ENCODE measurements around the gene NPW. TPM values are rescaled to one million over a fixed set of nuclear protein-coding genes. Genes with fewer than 3 reads are reported as not detected.

Gene NPW
- total RNA-seq, 1 donor from 2014 or later = not detected

- no peak for DNase-seq (ENCODE audit: low spot score)
These were observed 28.5 kb downstream of the NPW start for GRCh38 chr16:2048116-2048543.

GRCh38 chr16:2053211-2053610, 33.6 kb downstream of the NPW start:
- DNase-seq (ENCODE audit: low spot score) = no peak

- no peak for DNase-seq (ENCODE audit: low spot score)
These were observed 34.3 kb downstream of the NPW start for GRCh38 chr16:2053897-2054296.

- DNase-seq (ENCODE audit: low spot score) = no peak
These were observed 35.1 kb downstream of the NPW start for GRCh38 chr16:2054543-2055245.

- no peak for DNase-seq (ENCODE audit: low spot score)
These were observed 36.5 kb downstream of the NPW start for GRCh38 chr16:2056077-2056476.

DNA sequence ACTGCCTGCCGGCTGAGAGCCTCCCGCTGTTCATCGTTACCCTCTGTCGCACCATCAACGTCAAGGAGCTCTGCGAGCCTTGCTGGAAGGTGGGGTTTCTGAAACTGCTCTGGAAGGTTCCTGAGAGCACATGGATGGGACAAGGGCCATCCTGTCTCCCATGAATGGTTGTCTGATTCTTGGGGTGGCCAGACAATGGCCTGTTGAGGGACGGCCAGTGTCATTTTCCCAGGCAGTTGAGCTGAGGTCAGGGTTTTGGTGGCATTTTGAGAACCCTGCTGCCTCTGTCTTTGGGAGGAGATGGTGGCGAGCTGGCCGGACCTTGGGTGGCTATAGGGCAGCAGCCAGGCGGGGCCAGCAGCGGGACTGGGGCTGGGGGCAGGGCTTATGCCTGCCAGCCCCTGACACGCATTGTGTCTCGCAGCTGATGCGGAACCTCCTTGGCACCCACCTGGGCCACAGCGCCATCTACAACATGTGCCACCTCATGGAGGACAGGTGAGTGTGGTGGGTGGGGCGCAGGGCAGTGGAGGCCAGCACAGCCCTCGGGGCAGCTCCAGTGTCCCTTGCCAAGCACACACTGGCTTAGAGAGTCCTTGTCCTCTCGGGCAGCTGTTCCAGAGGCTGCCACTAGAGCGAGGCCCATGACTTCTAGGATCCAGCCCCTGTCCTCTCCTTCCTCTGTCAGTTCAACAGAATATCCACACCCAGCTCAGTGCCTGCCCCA, 37.3 kb downstream of the NPW start:
- DNase-seq (ENCODE audit: low spot score) = no peak

- DNase-seq (ENCODE audit: low spot score) = no peak
These were observed 37.9 kb downstream of the NPW start for GRCh38 chr16:2057438-2057837.

DNA sequence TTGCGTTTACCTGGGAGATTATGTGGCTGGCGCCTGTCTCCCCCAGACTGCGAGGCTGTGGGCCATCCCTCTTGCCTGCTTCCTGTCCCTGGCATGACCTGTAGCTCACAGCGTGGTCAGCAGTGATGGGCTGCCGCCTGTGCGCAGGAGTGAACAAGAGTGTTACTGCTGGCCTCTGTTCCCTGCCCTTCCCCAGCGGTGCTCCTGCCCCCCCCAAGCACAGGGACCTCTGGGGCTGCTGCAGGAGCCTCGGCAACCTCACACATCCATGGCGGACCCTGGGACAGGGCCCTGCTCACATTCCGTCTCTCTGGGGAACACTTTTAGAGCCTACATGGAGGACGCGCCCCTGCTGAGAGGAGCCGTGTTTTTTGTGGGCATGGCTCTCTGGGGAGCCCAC, 38.8 kb downstream of the NPW start:
- DNase-seq (ENCODE audit: low spot score) = no peak

DNA sequence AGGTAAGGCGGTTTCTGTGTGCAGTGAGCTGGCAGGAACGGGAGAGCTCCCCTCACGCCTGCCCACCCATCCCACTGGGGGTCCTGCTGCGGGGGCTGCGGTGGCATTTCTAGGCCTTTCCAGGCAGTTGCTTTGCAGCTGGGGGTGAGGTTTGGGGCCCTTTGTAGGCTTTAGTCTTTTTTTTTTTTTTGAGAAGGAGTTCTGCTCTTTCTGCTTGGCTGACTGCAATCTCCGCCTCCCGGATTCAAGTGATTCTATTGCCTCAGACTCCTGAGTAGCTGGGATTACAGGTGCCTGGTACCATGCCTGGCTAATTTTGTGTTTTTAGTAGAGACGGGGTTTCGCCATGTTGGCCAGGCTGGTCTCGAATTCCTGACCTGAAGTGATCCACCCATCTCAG, 39.3 kb downstream of the NPW start:
- DNase-seq (ENCODE audit: low spot score) = no peak

DNA sequence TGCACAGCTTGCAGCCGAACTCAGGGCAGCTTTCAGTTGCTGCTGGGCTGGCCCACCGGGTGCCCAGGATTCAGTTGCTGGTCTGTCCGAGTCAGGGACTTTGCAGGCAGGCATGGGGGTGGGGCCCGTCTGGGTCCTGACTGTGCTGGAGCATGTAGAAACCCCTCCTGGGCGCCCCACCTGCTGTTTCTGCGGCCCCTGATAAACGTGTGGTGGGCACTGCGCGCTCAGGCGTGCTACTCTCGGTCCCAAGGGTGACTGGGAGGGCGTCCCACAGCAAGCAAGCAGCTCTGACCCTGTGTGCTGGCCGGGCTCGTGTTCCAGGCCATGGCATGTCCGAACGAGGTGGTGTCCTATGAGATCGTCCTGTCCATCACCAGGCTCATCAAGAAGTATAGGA, 40.8 kb downstream of the NPW start:
- DNase-seq (ENCODE audit: low spot score) = no peak

DNA sequence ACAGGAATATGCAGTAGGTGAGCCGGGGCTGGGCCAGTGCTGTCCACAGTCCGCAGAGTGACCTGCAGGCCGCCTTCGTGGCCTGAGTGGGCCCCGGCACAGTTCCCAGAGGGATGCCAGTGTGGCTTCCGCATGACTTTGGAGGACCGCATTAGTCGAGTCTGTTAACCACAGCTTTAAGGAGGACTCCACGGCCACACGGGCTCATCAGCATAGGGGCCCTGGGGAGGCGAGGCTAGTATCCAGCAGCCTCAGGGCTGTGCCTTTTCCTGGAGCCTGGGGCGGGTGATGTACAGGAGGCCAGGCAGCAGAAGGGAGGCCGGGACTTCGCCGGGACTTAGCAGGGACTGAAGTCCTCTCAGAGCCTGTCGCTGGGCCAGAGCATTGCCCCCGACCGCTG, 41.4 kb downstream of the NPW start:
- DNase-seq (ENCODE audit: low spot score) = no peak

GRCh38 chr16:2061526-2061925, 41.9 kb downstream of the NPW start:
- DNase-seq (ENCODE audit: low spot score) = no peak

DNA sequence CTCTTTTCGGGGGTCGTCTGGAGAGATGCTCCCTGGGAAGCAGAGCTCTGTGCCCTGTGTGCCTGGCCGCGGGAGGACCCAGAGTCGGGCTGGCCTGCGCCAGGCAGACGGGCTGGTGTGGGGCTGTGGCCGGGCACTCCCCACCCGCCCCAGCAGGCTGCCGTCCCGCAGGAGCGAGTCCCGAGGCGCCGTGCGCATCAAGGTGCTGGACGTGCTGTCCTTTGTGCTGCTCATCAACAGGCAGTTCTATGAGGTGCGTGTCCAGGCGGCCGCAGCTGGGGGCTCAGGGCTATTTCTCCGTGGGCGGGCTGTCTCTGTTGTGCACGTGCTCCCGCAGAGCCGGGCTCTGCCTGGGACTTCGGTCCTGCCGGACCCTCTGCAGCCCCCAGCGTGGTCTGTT, 43.2 kb downstream of the NPW start:
- no peak for DNase-seq (ENCODE audit: low spot score)

- no peak for DNase-seq (ENCODE audit: low spot score)
These were observed 44.3 kb downstream of the NPW start for GRCh38 chr16:2063861-2064260.

- no peak for DNase-seq (ENCODE audit: low spot score)
These were observed 44.9 kb downstream of the NPW start for GRCh38 chr16:2064368-2064945.

DNA sequence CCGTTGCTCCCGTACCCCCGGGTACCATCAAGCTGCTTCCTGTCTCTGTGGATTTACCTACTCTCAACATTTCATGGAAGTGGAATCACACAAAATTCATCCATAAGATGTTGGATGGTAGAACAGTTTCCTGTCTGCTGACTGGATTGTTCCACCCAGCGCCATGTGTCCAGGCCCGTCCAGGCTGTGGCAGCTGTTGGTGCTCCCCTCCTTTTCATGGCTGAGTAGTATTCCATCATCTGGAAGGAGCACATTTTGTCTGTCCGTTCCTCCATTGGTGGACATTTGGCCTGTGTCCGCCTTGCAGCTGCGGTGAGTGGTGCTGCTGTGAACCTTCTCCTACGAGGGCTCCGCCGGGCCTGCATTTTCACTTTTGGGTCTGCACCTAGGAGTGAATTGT, 46.6 kb downstream of the NPW start:
- DNase-seq (ENCODE audit: low spot score) = no peak

Other genes with a start within 250 kb of the NPW start
- 79.7 TPM for gene NME3, start 248.2 kb upstream of the NPW start, total RNA-seq
- 49.7 TPM for gene EME2, start 247.0 kb upstream of the NPW start, total RNA-seq
- gene MRPS34, start 246.7 kb upstream of the NPW start, total RNA-seq = 78.6 TPM
- 39.2 TPM for gene SPSB3, start 237.2 kb upstream of the NPW start, total RNA-seq
- 48.9 TPM for gene NUBP2, start 236.8 kb upstream of the NPW start, total RNA-seq
- gene IGFALS, start 226.1 kb upstream of the NPW start, total RNA-seq = not detected
- gene HAGH, start 193.0 kb upstream of the NPW start, total RNA-seq = 37.5 TPM
- 29.3 TPM for gene FAHD1, start 192.6 kb upstream of the NPW start, total RNA-seq
- gene MEIOB, start 147.6 kb upstream of the NPW start, total RNA-seq = not detected
- 12.9 TPM for gene HS3ST6, start 101.4 kb upstream of the NPW start, total RNA-seq
- gene MSRB1, start 76.6 kb upstream of the NPW start, total RNA-seq = 27.2 TPM
- gene RPL3L, start 65.1 kb upstream of the NPW start, total RNA-seq = not detected
- 97.5 TPM for gene NDUFB10, start 60.2 kb upstream of the NPW start, total RNA-seq
- gene RPS2, start 55.0 kb upstream of the NPW start, total RNA-seq = 2,737 TPM
- not detected for gene RNF151, start 52.9 kb upstream of the NPW start, total RNA-seq
- 37.0 TPM for gene TBL3, start 47.7 kb upstream of the NPW start, total RNA-seq
- 0.65 TPM for gene NOXO1, start 38.3 kb upstream of the NPW start, total RNA-seq
- gene GFER, start 35.6 kb upstream of the NPW start, total RNA-seq = 16.5 TPM
- 0.86 TPM for gene SYNGR3, start 29.8 kb upstream of the NPW start, total RNA-seq
- 46.4 TPM for gene ZNF598, start 10.0 kb upstream of the NPW start, total RNA-seq
- gene NHERF2, start 7.1 kb downstream of the NPW start, total RNA-seq = 106 TPM
- 11.8 TPM for gene NTHL1, start 28.0 kb downstream of the NPW start, total RNA-seq
- gene TSC2, start 28.2 kb downstream of the NPW start, total RNA-seq = 178 TPM
- 165 TPM for gene PKD1, start 116.1 kb downstream of the NPW start, total RNA-seq
- gene RAB26, start 128.8 kb downstream of the NPW start, total RNA-seq = 0.83 TPM
- 76.2 TPM for gene TRAF7, start 136.0 kb downstream of the NPW start, total RNA-seq
- gene CASKIN1, start 176.8 kb downstream of the NPW start, total RNA-seq = 0.05 TPM
- gene MLST8, start 185.7 kb downstream of the NPW start, total RNA-seq = 37.0 TPM
- 7.4 TPM for gene BRICD5, start 191.1 kb downstream of the NPW start, total RNA-seq
- 11.3 TPM for gene PGP, start 195.1 kb downstream of the NPW start, total RNA-seq
- gene E4F1, start 203.8 kb downstream of the NPW start, total RNA-seq = 24.7 TPM
- gene DNASE1L2, start 216.7 kb downstream of the NPW start, total RNA-seq = 1.5 TPM
- gene ECI1, start 231.8 kb downstream of the NPW start, total RNA-seq = 47.8 TPM
- 178 TPM for gene RNPS1, start 248.3 kb downstream of the NPW start, total RNA-seq

Measured in ureter (tissue), 1 donor.